EH (cell line): ENCODE results near the gene SFT2D2.

Source experiments
- DNase-seq: peaks from one replicate; pipeline ENCODE4 v3.0.0-alpha.2; 2015; ENCODE audit warnings: low read depth

SFT2D2 gene

DNA sequence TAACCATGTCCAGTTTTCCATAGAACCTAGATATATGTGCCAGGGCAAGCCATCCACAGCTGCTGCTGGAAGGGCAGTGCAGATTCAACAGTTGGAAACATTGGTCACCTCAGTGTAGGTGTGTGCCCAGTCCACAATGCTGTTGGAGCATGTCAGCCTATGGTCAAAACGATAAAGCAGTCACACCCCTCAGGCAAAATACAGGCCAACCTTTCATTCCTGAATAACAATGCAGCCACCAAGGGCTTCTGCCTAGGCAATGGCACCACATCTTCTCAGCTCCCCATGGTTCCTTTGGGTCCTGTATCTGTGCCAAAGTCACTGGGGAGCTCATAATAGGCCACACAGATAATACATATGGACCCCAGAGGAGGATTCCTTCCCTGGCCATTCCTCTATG, 39.8 kb downstream of the SFT2D2 start:
- no peak for DNase-seq

DNA sequence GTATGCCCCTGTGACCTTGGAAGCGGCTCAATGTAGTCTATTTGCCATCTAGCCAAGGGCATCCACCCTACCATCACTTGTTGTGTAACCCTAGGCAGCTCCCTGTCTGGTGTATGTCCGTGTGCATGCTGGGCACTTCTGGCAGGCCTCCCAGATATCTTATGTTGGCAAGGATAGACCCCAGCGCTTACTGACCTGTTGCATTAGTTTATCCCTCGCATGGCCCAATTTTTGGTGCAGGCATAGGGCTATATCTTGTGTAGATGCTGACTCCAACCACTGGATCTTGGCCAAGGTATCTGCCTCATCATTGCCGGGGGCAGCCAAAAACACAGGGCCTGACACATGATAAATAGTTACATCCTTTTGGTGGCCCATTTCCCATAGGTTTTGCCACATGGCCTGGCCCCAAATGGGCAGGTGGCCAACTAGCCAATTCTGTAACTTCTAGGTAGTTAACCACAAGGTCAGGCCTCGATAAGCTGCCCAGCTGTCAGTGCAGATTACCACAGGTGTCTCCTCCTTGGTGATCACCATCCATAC, 40.9 kb downstream of the SFT2D2 start:
- peak; percentile 27 for DNase-seq

DNA sequence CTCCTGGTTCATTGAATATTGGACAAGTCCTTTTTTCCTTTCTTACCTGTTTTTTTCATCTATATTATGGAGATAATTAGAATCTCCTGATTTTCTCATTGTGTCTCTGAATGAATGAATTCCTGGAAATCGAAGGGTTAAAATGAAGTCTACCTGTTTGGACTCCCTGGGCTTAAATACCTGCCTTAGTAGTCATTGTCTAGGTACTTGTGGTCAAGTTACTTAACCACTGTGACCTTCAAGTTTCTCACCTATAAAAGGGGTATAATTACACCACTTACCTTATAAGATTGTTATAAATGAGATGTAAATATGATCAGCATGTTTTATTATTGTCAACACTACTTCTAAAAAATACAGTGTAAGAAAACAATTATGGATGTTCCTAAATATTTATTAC, 45.8 kb downstream of the SFT2D2 start:
- no peak for DNase-seq

DNA sequence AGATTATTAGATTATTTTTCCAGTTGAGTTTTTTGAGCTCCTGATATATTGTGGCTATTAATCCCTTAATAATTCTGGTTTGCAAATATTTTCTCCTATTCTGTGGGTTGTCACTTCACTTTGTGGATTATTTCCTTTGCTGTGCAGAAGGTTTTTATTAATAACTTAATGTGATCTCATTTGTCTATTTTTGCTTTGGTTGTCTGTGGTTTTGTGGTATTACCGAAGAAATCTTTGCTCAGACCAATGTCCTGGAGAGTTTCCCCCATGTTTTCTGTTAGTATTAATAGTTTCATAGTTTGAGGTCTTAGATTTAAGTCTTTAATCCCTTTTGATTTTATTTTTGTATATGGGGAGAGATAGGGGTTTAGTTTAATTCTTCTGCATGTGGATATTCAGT, 47.8 kb downstream of the SFT2D2 start:
- DNase-seq: peak; percentile 42

DNA sequence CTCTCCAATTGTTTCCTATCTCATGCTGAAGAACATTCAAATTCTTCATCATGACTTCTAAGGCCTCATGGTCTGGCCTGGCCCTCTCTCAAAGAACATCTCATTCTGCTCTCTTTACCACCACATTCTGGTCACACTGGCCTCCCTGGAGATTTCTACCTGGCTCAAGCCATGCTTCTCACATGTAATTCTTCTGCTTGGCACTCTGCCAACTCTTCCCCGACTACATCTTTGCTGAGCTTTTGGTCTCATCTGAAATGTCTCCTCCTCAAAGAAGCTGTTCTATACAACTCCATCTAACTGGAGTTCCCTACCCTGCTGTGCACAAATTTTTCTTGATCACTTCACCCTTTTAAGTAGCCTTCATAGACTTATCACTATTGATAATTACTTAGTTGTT, 53.4 kb downstream of the SFT2D2 start:
- DNase-seq: no peak

DNA sequence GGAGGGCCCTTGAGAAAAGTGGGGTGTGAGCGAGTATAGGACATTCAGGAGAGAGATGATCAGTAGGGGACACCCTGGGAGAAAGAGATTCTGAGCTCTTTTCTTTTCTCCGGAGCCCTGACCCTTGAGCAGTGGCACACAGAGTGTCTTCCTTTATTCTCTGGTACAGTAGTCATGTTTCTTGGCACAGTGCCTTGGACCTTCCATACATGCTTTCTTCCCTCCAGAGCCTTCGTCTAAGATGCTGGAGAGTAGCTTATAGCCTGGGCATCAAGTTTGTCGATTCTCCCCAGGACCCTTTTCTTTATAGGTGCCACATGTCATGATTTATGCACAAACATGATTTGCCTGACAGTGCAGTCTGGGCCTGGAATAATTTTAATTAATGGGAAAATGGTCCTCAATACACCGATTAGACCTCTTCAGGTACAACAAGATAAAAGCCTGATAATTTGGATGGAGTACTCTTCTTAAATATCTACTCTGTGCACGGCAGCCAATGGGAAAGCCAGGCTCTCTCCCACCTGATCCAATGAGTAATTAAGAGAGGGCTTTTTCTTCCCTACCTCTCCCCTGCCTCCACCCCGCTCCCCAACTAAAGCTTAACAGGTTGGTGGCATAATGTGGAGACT, 54.6 kb downstream of the SFT2D2 start, which contains the start of gene TBX19:
Gene TBX19 (plus strand): TSS at position 582 of the 632 bp plus-strand sequence. CDS start 214 bp downstream, outside the sequence.
- peak; percentile 22 for DNase-seq

DNA sequence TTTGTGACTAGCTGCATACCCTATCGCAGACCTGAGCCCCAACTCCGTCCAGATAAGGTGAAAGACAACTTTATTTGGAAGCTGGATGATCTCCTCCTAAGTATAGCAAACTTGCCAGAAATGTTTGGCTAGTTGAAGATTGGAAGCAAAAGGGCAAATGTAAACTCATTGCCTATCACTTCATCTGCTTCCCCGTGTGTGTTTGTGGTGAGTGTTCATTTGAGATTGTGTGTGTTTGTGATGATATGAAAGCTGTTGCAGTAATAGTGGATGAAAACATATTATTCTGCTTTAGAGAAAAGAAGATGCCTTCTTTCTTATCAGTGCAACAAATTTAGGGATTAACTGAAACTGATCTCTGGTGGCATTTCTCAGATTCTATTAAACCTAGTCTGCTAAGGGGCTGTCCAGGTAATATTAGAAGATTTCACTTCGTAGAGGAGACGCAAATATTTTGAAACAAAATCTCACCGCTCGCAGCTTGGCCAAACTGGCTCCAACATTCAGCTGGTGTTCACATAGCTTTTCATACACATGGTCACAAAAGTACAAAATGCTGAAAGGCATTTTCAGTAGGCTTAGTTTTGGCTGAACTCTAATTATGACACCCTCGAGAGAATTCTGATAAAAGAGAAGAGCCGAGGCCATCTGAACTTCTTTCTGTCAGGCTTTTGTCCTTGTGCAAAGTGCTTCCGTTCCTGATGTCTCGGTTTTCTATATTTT, 56.0 kb downstream of the SFT2D2 start:
- DNase-seq: no peak

DNA sequence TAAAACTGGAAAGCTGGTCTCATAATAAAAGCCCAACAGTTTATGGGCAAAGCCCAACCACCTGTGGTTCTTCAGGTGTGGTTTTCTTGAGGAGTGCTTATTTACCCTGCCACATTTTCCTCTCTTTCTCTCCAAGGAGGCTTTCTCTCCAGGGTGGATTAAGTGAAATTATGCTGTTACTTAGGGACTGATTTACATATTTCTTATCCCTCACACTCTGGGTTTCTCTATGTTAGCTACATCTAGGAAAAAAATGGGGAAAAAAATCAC, 59.7 kb downstream of the SFT2D2 start:
- DNase-seq: no peak

DNA sequence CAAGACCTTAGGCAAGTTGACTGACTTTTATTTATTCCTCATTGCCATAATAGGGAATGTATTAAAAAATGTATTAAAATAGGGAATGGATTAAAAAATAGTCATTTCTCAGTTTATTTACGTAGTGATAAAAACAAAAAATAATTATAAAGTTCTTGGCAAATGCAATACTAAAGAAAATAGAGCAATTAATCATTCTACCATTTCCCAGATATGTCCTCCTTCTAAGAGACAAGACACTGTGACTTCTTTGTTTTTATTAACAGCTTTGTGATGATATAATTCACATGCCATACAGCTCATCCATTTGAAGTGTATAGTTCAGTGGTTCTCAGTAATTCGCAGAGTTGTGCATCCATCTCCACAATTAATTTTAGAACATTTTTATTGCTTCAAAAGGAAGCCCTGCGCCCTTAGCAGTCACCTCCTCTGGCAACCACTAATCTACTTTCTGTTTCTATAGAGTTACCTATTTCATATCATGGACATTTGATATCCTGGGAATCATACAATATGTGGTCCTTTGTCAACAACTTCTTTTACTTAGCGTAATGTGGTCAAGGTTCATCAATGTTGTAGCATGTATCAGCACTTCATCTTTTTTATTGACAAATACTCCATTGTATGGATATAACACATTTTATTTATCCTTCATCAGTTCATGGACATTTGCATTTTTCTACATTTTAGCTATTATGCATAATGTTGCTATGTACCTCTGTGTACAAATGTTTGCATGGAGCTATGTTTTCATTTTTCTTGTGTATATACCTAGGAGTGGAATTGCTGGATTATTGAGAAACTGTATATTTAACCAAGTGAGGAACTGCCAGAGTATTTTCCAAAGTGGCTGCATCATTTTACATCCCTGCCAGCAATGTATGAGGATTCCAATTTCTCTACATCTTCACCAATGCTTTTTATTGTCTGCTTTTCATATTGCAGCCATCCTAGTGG, 60.4 kb downstream of the SFT2D2 start:
- DNase-seq: no peak

DNA sequence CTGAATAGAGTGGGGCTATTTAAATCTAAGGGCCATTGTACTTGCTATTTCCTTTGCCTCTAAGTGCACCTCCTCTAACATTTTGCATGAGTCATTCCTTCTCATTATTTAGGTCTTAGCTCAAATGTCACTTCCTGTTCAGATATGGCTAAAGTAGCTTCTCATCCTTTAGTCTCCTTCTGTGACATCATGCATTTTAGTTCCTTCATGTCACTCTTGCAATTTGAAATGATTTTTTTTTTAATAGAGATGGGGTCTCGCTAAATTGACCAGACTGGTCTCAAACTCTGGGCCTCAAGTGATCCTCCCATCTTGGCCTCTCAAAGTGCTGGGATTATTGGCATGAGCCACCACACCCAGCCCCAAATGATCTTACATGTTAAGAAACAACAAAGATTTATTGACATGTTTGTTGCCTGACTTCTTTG, 61.4 kb downstream of the SFT2D2 start:
- peak; percentile 73 for DNase-seq

DNA sequence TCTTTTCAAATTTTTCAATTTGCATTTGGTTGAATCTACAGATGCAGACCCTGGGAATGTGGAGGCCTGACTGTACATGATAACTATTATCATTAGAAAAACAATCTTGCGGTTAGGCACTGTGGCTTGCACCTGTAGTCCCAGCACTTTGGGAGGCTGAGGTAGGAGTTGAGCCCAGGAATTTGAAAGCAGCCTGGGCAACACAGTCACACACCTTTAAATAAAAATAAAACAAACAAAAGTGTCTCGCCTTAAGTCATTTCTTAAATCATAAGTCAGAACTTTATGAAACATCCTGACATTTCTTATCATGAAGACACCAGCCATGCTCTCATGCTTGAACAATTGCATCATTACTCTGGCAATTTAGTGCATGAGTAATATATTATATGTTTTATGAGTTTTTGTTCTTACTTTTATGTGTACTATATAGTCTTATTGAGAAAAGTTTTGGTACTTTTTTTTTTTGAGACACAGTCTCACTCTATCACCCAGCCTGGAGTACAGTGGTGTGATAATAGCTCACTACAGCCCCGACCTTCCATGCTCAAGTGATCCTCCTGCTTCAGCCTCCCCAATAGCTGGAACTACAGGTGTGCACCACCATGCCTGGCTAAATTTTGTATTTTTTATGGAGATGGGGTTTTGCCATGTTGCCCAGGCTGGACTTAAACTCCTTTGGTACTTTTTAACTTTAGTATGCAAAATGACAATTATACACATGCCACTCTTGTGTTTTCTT, 62.7 kb downstream of the SFT2D2 start:
- peak; percentile 54 for DNase-seq

DNA sequence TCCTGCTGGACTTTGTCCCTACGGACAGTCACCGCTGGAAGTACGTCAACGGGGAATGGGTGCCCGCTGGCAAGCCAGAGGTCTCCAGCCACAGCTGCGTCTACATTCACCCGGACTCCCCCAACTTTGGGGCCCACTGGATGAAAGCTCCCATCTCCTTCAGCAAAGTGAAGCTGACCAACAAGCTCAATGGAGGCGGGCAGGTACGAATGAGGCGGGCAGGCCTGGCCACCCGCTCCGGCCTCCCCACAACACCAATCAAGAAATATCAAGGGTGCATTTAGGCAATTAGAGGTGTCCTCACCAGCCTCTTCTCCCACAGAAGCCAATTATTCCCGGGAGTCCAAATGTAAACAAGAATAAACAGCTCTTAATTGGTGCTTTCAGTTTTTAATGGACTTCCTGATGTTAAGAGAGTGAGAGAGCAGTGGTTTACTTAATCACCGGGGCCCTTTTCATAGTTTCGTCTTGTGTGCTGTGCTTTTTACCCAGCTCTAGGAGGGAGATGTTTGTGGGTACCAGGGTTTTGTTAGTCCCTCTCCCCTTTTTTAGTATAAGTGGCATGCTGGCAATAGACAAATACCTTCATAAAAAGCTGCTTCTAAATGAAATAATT, 65.5 kb downstream of the SFT2D2 start:
- DNase-seq: no peak

DNA sequence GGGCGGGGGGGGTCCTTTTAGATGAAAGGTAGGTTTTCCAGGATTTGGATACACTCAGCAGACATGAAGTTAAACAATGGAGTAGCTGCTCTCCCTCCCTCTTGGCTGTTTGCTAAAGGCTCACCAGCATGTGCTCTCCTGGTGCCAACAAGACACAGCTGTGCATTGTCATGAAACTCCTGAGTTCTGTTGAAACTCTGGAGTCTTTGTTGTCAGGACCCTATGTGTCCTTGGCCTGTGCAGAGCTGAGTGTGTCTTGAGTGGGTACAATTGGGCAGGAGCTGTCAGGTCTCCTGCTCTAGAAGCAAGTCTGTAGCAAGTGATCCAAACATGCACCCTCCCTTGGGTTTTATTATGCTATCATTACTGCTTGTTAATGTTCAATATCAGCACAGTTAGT, 67.6 kb downstream of the SFT2D2 start:
- no peak for DNase-seq

DNA sequence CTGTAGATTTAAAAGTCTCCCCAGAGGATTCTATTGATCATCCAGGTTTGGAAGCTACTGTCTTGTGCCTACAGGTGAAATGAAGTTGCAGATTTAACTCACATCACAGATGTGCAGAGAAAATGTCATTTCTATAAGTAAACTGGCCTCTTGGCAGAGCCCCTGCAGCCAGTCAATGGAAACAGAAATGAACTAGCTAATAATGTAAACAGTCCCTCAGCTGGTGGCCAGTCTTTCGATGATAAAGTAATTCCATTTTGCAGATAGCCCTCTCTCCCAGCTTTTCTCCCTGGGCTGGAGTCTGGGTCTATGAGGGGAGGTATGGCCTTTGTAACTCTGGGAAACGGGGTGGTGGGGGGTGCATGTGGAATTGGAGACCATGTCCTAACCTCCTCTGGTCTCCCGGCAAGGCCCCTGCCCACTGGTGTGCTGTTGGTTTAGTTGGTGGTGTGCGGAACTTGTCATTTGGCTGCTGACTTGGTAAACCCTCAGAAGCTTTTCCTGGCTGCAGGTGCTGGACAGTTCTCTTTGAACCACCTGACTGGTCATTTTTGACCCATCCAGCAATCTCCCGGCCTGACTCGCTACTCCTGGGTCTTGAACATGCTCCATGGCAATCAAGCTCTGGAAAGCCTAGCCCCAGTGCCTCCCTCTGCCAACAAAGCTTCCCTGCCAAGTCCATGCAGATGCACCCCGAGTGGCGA, 69.8 kb downstream of the SFT2D2 start:
- DNase-seq: no peak

DNA sequence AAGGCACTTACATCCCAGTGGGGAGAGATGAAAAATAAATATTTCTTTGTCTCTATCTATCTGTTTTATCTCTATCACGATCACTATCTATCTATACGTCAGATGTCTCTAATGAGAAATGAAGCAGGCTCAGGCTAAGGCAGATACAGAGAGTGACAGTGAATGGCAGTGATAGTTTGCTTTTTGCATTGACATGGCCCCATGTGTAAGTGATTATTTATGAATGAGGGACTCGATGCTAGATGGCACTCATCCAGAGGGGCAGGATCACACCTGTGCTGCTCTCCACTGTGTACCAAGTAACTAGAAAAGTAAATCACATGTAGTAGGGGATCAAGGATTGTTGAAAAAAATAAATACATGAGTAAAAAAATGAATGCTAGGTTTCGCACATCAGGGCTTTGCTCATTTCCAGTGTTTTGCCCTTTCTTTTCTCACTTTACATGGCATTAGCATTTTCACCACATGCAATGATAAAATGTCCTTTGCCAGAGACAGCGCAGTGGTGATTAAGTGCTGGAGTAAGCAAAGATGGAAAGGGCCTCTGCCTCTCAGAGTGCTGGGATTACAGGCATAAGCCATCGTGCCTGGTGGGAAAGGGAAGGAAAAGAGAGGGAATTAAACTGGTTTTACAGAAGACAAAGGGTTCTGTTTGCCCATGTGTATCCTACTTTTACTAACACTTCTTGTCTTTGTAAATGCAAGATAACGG, 71.4 kb downstream of the SFT2D2 start:
- DNase-seq: no peak

DNA sequence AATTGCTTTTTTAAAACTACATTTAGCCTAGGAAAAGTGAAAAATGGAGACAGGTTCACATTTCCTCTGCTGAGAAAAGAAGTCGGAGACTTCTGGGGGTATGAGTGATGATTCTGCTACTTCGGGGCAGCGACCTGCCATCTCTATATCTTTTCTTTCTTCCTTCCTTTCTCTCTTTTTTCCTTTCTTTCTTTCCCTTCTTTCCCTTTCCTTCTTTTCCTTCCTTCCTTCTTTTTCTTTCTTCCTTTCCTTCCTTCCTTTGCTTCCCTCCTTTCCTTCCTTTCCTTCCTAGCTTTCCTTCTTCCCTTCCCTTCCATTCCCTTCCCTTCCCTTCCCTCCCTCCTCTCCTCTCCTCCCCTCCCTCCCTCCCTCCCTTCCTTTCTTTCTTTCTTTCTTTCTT, 72.6 kb downstream of the SFT2D2 start:
- DNase-seq: no peak

DNA sequence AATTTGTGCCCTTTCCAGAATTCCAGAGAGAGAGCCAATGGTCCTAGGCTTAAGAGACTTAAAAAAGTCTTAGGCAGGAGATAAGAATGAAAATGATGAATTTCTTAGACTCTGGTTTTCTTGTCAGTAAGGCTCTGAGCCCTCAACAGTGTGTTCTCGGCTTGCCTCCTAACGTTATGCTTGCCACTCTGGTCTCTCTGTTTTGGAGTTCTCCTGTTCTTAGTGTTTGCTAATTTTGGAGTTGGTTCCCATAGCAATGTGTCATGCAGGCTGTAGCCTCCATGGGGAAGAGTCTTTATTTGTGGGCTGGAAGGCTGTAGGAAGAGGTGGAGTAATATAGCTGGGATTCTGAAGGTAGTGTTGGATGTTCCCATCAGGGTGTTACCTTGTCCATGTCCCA, 74.8 kb downstream of the SFT2D2 start:
- no peak for DNase-seq

DNA sequence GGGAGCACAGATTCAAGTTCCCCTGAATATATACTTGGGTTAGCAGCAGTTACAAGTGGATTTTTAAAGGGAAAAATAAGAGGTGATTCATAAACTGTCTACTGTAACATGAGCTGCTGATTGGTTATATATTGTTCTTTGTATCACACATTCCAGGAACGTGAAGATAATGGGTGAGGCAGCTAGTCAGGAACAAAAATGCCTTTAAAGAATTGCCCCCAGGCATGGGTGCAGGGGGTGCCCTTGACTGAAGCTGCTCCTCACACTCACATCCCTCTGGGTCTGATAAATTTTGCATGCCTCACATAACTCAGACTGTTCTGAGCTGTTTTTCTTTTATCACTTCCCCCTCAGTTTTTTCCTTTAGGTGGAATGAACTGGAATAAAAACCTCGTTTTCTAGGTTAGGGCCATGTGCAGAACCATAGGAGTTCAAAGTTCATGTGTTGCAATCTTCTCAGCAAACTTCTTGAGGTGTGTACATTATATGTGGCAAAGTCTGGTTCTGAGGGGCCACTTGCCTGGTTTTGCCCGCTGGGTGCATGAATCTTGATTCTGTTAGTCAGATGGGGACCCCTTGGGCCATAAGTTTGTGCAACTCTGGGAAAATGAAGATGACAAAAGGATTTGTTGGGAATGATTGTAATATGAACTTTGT, 76.0 kb downstream of the SFT2D2 start:
- DNase-seq: peak; percentile 97
